ENCODE data around the gene TMEM31. TPM values are rescaled to one million over a fixed set of nuclear protein-coding genes. Genes with fewer than 3 reads are reported as not detected.

TMEM31 gene
- total and polyA plus RNA-seq, 9 of the 15 experiments (the other 6 are each of a cell fraction or from before 2014, with no cell fraction given): 0.18 TPM; not detected in 8

DNA sequence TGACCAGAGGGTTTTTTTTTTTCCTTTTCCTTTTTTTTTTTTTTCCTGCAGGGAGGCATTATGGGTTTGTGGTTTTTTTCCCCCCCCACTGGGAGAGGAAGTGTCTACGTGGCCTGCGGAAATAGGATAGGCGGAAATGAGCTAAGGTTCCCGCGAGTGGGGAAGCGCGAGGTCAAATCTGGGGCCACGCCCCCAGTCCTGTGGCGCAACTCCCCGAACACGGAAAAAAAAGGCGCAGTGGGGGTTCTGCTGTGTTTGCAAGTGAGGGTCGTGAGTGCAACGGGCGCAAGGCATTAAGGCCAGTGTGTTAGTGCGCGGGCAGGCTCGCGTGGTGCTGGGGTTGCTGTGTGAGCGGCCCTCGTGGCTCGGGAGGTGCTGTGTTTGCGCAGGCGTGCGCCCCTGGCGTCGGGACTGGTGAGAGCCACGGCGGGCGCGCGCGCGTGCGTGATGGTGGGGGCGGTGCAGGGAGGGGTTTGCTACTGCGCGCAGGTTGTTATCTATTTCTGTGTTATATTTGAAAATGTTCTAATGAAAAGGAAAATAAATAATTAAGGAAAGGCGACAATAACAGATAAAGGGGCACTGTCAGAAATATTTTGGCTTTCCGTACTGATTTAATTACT is 23.5 kb upstream of the TMEM31 start (continued):
- TF ChIP-seq, protein P1, sequence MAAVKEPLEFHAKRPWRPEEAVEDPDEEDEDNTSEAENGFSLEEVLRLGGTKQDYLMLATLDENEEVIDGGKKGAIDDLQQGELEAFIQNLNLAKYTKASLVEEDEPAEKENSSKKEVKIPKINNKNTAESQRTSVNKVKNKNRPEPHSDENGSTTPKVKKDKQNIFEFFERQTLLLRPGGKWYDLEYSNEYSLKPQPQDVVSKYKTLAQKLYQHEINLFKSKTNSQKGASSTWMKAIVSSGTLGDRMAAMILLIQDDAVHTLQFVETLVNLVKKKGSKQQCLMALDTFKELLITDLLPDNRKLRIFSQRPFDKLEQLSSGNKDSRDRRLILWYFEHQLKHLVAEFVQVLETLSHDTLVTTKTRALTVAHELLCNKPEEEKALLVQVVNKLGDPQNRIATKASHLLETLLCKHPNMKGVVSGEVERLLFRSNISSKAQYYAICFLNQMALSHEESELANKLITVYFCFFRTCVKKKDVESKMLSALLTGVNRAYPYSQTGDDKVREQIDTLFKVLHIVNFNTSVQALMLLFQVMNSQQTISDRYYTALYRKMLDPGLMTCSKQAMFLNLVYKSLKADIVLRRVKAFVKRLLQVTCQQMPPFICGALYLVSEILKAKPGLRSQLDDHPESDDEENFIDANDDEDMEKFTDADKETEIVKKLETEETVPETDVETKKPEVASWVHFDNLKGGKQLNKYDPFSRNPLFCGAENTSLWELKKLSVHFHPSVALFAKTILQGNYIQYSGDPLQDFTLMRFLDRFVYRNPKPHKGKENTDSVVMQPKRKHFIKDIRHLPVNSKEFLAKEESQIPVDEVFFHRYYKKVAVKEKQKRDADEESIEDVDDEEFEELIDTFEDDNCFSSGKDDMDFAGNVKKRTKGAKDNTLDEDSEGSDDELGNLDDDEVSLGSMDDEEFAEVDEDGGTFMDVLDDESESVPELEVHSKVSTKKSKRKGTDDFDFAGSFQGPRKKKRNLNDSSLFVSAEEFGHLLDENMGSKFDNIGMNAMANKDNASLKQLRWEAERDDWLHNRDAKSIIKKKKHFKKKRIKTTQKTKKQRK (IDR thresholded peaks at IDR 0.05; ENCODE audit: borderline replicate concordance, low read depth, low read length): no peak
- TF ChIP-seq PHB (CRISPR knock-in tag; IDR thresholded peaks at IDR 0.05): no peak
- TF ChIP-seq, protein P2, sequence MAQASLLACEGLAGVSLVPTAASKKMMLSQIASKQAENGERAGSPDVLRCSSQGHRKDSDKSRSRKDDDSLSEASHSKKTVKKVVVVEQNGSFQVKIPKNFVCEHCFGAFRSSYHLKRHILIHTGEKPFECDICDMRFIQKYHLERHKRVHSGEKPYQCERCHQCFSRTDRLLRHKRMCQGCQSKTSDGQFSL (CRISPR knock-in tag; IDR thresholded peaks at IDR 0.05): peak; percentile 84
- TF ChIP-seq, protein P2 (tag; IDR thresholded peaks at IDR 0.05): peak in 1 of 2 experiments; percentile 86; a peak in 2 of 4 replicates
- TF ChIP-seq SUPT5H (IDR thresholded peaks at IDR 0.05): peak; percentile 59
- no peak for TF ChIP-seq NFE2 (IDR thresholded peaks at IDR 0.05; ENCODE audit: low read depth)
- TF ChIP-seq ZNF561 (CRISPR knock-in tag; conservative IDR thresholded peaks at IDR 0.05): no peak
- TF ChIP-seq PCBP1 (IDR thresholded peaks at IDR 0.05; ENCODE audit: low read depth, low read length, poor library complexity, severe bottlenecking): no peak
- TF ChIP-seq, protein P3, sequence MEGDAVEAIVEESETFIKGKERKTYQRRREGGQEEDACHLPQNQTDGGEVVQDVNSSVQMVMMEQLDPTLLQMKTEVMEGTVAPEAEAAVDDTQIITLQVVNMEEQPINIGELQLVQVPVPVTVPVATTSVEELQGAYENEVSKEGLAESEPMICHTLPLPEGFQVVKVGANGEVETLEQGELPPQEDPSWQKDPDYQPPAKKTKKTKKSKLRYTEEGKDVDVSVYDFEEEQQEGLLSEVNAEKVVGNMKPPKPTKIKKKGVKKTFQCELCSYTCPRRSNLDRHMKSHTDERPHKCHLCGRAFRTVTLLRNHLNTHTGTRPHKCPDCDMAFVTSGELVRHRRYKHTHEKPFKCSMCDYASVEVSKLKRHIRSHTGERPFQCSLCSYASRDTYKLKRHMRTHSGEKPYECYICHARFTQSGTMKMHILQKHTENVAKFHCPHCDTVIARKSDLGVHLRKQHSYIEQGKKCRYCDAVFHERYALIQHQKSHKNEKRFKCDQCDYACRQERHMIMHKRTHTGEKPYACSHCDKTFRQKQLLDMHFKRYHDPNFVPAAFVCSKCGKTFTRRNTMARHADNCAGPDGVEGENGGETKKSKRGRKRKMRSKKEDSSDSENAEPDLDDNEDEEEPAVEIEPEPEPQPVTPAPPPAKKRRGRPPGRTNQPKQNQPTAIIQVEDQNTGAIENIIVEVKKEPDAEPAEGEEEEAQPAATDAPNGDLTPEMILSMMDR (IDR thresholded peaks at IDR 0.05 in 2 of 3, conservative IDR thresholded peaks at IDR 0.05 in 1 of 3; ENCODE audit: insufficient read depth in 2 of 3, low read depth in 1 of 3, low read length in 3 of 3): peak; percentile 41 to 56 (median 41); a peak in 3 of 6 replicates
- TF ChIP-seq MECOM (CRISPR knock-in tag; IDR thresholded peaks at IDR 0.05): no peak
- no peak for TF ChIP-seq CC2D1A (IDR thresholded peaks at IDR 0.05)
- TF ChIP-seq, protein P4, sequence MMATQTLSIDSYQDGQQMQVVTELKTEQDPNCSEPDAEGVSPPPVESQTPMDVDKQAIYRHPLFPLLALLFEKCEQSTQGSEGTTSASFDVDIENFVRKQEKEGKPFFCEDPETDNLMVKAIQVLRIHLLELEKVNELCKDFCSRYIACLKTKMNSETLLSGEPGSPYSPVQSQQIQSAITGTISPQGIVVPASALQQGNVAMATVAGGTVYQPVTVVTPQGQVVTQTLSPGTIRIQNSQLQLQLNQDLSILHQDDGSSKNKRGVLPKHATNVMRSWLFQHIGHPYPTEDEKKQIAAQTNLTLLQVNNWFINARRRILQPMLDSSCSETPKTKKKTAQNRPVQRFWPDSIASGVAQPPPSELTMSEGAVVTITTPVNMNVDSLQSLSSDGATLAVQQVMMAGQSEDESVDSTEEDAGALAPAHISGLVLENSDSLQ (IDR thresholded peaks at IDR 0.05): no peak; the same call in 1 of the 2 replicates
- no peak for TF ChIP-seq HNRNPL (IDR thresholded peaks at IDR 0.05; ENCODE audit: low read depth, low read length)
- no peak for TF ChIP-seq BCOR (IDR thresholded peaks at IDR 0.05)
- TF ChIP-seq ZNF589 (CRISPR knock-in tag; IDR thresholded peaks at IDR 0.05; ENCODE audit: low read depth): no peak
- TF ChIP-seq, protein P5, sequence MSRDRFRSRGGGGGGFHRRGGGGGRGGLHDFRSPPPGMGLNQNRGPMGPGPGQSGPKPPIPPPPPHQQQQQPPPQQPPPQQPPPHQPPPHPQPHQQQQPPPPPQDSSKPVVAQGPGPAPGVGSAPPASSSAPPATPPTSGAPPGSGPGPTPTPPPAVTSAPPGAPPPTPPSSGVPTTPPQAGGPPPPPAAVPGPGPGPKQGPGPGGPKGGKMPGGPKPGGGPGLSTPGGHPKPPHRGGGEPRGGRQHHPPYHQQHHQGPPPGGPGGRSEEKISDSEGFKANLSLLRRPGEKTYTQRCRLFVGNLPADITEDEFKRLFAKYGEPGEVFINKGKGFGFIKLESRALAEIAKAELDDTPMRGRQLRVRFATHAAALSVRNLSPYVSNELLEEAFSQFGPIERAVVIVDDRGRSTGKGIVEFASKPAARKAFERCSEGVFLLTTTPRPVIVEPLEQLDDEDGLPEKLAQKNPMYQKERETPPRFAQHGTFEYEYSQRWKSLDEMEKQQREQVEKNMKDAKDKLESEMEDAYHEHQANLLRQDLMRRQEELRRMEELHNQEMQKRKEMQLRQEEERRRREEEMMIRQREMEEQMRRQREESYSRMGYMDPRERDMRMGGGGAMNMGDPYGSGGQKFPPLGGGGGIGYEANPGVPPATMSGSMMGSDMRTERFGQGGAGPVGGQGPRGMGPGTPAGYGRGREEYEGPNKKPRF (IDR thresholded peaks at IDR 0.05; ENCODE audit: low read depth, low read length): no peak
- no peak for TF ChIP-seq MCM7 (IDR thresholded peaks at IDR 0.05)
- TF ChIP-seq ZNF3 (CRISPR knock-in tag; IDR thresholded peaks at IDR 0.05): no peak
- no peak for TF ChIP-seq SIRT6 (IDR thresholded peaks at IDR 0.05; ENCODE audit: low read depth, low read length)

All from K562 (cell line).